HepG2 (cell line): Measurements from ENCODE around the gene TBC1D1. TPM values are rescaled to one million over a fixed set of nuclear protein-coding genes. Genes with fewer than 3 reads are reported as not detected.
A peak's percentile ranks its signal among the peaks of the same experiment; 100 is the strongest.

Experiments used
- ATM ChIP-seq: fragments of 450-650 bp; IDR thresholded peaks from 2 replicates; pipeline ENCODE4 v1.7.1; 2017; ENCODE audit warnings: mild to moderate bottlenecking, borderline replicate concordance
- BCLAF1 ChIP-seq: fragments of 450-650 bp; IDR thresholded peaks from 2 replicates; pipeline ENCODE4 v1.6.1; 2017; ENCODE audit warnings: mild to moderate bottlenecking
- CSRNP1 ChIP-seq: sonication (generic); formaldehyde crosslinking; IDR thresholded peaks from 2 replicates; pipeline ENCODE4 v1.8.1; 2023; ENCODE audit warnings: mild to moderate bottlenecking, missing genetic modification reagents
- CSRNP2 ChIP-seq: sonication (generic); formaldehyde crosslinking; conservative IDR thresholded peaks from 2 replicates; pipeline ENCODE4 v1.8.0; 2022; ENCODE audit warnings: low read depth, missing genetic modification reagents
- FOXM1 ChIP-seq: sonication (generic); formaldehyde crosslinking; IDR thresholded peaks from 2 replicates; pipeline ENCODE4 v1.5.0; 2020; ENCODE audit warnings: missing genetic modification reagents
- FOXP4 ChIP-seq: sonication (generic); formaldehyde crosslinking; IDR thresholded peaks from 2 replicates; pipeline ENCODE4 v1.4.0; 2020; ENCODE audit warnings: missing genetic modification reagents
- HINFP ChIP-seq: sonication (generic); formaldehyde crosslinking; IDR thresholded peaks from 2 replicates; pipeline ENCODE4 v1.4.0; 2020; ENCODE audit warnings: low read depth, mild to moderate bottlenecking, missing genetic modification reagents
- ISL2 ChIP-seq: sonication (generic); formaldehyde crosslinking; IDR thresholded peaks from 2 replicates; pipeline ENCODE4 v1.5.0; 2020; ENCODE audit warnings: missing genetic modification reagents
- RORA ChIP-seq: sonication (generic); formaldehyde crosslinking; IDR thresholded peaks from 2 replicates; pipeline ENCODE4 v1.5.0; 2020; ENCODE audit warnings: mild to moderate bottlenecking, missing genetic modification reagents, moderate library complexity
- SIN3B ChIP-seq: fragments of 150-350 bp; IDR thresholded peaks from 2 replicates; pipeline ENCODE4 v1.6.1; 2014; ENCODE audit warnings: low read length
- ZBTB3 ChIP-seq: sonication (generic); formaldehyde crosslinking; IDR thresholded peaks from 2 replicates; pipeline ENCODE4 v1.4.0; 2020; ENCODE audit warnings: low read depth, mild to moderate bottlenecking, moderate library complexity, missing genetic modification reagents, borderline replicate concordance
- ZMAT5 ChIP-seq: sonication (generic); formaldehyde crosslinking; IDR thresholded peaks from 2 replicates; pipeline ENCODE4 v1.5.0; 2020; ENCODE audit warnings: mild to moderate bottlenecking, low read depth, missing genetic modification reagents, borderline replicate concordance
- ZNF275 ChIP-seq: sonication (generic); formaldehyde crosslinking; IDR thresholded peaks from 2 replicates; pipeline ENCODE4 v1.8.0; 2022; ENCODE audit warnings: missing genetic modification reagents, mild to moderate bottlenecking, inconsistent platforms, borderline replicate concordance
- ZNF33A ChIP-seq: sonication (generic); formaldehyde crosslinking; IDR thresholded peaks from 2 replicates; pipeline ENCODE4 v1.5.1; 2020; ENCODE audit warnings: missing genetic modification reagents, mild to moderate bottlenecking, moderate library complexity, borderline replicate concordance
- ZNF740 ChIP-seq: sonication (generic); formaldehyde crosslinking; IDR thresholded peaks from 2 replicates; pipeline ENCODE4 v1.4.0; 2020; ENCODE audit warnings: missing genetic modification reagents
- polyA plus RNA-seq, 8 experiments: library from polyadenylated mRNA; depleted of rRNA in 3 of 8; stranded (reverse) in 7 of 8; unstranded in 1 of 8; fragments of >200 nt; fragmentation: Illumina TruSeq in 4 of 8; extraction: Trizol in 4 of 8; gene quantifications; 2 replicates each; pipeline versions ENCODE4 v1.2.1 to v1.2.3, GENCODE V29; 2011 to 2016; ENCODE audit warnings: low read depth in 4 of 8, missing spikeins in 1 of 8, mixed read lengths in 1 of 8; ENCODE audit not compliant: insufficient read depth in 1 of 8
- total RNA-seq, 5 experiments: library from RNA; depleted of rRNA; stranded (reverse); fragments of >200 nt; fragmentation: Illumina TruSeq; extraction: Trizol; gene quantifications; 2 replicates each; pipeline ENCODE4 v1.2.3, GENCODE V29; 2016; ENCODE audit warnings: low read depth in 1 of 5

The TBC1D1 gene
- total and polyA plus RNA-seq, 2 of the 13 experiments (the other 11 are each of a cell fraction or from before 2014, with no cell fraction given), result 37.3 to 62.8 TPM

DNA sequence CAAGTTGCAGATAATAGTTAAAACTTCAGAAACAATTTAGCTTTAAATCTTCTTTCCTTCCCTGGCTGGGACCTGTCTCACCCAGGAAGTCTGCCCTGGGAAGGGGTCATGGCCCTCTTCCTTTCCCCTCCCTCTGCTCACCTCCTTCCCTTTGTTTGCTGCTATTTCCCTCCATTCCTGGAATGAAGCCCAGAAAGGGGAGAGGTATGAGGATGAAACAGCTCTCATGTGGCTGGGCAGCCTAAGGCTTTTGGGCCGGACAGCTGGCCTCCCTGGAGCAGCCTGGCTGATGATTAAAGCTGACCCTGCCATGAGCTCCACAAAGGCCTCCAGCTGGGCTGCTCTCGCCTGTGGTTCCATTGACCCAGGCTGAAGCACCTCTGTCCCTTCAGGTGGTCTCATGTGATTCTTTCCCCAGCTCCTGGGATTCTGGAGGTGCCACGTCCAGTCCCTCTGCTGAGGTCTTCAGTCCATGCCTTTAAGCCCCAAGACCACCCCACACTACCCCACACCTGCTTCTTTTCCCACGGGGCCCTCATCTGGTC lies 271.4 kb downstream of the TBC1D1 start (continued):
- TF ChIP-seq ZNF275 (CRISPR knock-in tag) (peak; percentile 54; the same call in 1 of the 2 replicates), ATM (no peak), CSRNP2 (CRISPR knock-in tag) (no peak), BCLAF1 (no peak), ZBTB3 (no peak), ZNF33A (no peak), RORA (CRISPR knock-in tag) (no peak), HINFP (CRISPR knock-in tag) (0 out of 2 replicates have a peak, but pooled peaks have one; percentile 51), FOXM1 (CRISPR knock-in tag) (no peak), FOXP4 (CRISPR knock-in tag) (peak; percentile 87), ZMAT5 (CRISPR knock-in tag) (no peak), CSRNP1 (CRISPR knock-in tag) (0 out of 2 replicates have a peak, but pooled peaks have one; percentile 65), ISL2 (CRISPR knock-in tag) (peak; percentile 86), SIN3B (no peak), ZNF740 (CRISPR knock-in tag) (no peak)
